ENCODE measurements around the gene NFKBIE. TPM values are rescaled to one million over a fixed set of nuclear protein-coding genes. Genes with fewer than 3 reads are reported as not detected.

The NFKBIE gene
- total RNA-seq, 1 experiment from 2014 or later = 7.6 TPM

DNA sequence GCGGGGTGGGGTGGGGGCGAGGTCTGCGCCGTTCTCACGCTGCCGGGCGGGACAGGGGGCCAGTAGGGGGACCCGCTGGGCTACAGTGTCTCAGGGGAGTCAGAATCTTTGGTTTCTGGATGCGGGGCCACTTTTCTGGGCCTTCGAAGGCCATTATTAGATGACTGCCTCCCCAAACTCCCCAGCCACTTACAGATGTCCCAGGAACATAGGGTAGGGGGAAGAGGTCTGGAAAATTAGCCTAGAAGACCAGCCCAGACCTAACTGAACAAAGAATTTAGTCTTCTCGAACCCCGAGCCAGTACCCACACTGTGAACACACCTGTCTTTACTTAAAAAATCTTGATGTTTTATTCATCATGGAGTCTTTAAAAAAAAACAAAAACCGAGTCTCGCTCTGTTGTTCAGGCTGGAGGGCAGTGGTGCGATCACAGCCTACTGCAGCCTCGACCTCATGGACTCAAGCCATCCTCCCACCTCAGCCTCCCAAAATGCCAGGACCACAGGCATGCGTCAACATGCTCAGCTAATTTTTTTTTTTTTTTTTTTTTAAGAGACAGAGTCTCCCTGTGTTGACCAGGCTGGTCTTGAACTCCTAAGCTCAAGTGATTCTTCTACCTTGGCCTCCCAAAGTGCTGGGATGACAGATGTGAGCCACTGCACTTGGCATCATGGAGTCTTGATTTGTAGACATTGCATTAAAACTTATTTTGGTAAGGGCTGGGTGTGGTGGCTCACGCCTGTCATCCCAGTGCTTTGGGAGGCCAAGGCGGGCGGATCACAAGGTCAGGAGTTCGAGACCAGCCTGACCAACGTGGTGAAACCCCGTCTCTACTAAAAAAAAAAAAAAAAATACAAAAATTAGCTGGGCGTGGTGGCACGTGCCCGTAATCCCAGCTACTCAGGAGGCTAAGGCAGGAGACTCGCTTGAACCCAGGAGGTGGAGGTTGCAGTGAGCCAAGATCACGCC lies 45.3 kb downstream of the NFKBIE start:
- ChIA-PET POLR2A (interaction anchor here (0.7 to 4.5 kb wide), 3 partner anchors 17 to 1905 kb away, joined by 3 to 22 read pairs (median 3); partner anchors contain the start of gene HSP90AB1), RAD21 (ENCODE audit: low non-redundant PET in 1 of 2, low total read pairs in 2 of 2, uncharacterized antibody in 2 of 2, unreplicated experiment in 2 of 2) (no interaction called here), CTCF (interaction anchor here (0.6 to 2.7 kb wide), 2 partner anchors 18 to 95 kb away, joined by 3 to 8 read pairs; no protein-coding TSS in a partner anchor)
- Histone ChIP-seq H3K36me3 (ENCODE audit: control insufficient read depth in 1 of 2, insufficient read depth in 2 of 2, low read length in 2 of 2) (no peaks in the 10 kb centered on the region), H3K4me3 (replicated peaks in 1 of 2; ENCODE audit: low read depth in 1 of 2, low read length in 2 of 2) (peak overlapping the region; percentile 48 to 62), H3K9me3 (ENCODE audit: control insufficient read depth in 1 of 2, insufficient read depth in 1 of 2, low read depth in 1 of 2, low read length in 2 of 2) (no peaks in the 10 kb centered on the region), H2AFZ (ENCODE audit: low read depth, low read length, poor library complexity, severe bottlenecking) (peak overlapping the region; percentile 54), H4K20me1 (ENCODE audit: insufficient read depth) (no peaks in the 10 kb centered on the region), H3K27me3 (ENCODE audit: insufficient read depth, low read length) (no peaks in the 10 kb centered on the region), H3K4me2 (ENCODE audit: low read length) (peak overlapping the region; percentile 97), H3K9me2 (ENCODE audit: insufficient read depth) (no peaks in the 10 kb centered on the region), H3K9ac (ENCODE audit: low read length) (peak overlapping the region; percentile 38), H3K4me1 (ENCODE audit: control insufficient read depth in 1 of 2, insufficient read depth in 2 of 2, low read length in 2 of 2) (peaks cover 42 to 60% of the 10 kb centered on the region in 2 experiments), H3K27ac (ENCODE audit: low read depth, low read length) (no peak overlapping the region), H3K79me2 (ENCODE audit: insufficient read depth, low read length) (peaks cover 16% of the 10 kb centered on the region)
- DNase-seq (ENCODE audit: low read depth, low spot score) = no peak
- TF ChIP-seq SRF (IDR thresholded peaks at IDR 0.05; ENCODE audit: low read depth) = no peak
- TF ChIP-seq POLR2AphosphoS5 (IDR thresholded peaks at IDR 0.05; ENCODE audit: low read depth, low read length) = no peak
- no peak for TF ChIP-seq EGR1 (IDR thresholded peaks at IDR 0.05; ENCODE audit: low read depth)
- TF ChIP-seq EZH2 (IDR thresholded peaks at IDR 0.05) = no peak
- TF ChIP-seq EZH2phosphoT487 (IDR thresholded peaks at IDR 0.05; ENCODE audit: borderline replicate concordance) = no peak
- TF ChIP-seq, protein P1, sequence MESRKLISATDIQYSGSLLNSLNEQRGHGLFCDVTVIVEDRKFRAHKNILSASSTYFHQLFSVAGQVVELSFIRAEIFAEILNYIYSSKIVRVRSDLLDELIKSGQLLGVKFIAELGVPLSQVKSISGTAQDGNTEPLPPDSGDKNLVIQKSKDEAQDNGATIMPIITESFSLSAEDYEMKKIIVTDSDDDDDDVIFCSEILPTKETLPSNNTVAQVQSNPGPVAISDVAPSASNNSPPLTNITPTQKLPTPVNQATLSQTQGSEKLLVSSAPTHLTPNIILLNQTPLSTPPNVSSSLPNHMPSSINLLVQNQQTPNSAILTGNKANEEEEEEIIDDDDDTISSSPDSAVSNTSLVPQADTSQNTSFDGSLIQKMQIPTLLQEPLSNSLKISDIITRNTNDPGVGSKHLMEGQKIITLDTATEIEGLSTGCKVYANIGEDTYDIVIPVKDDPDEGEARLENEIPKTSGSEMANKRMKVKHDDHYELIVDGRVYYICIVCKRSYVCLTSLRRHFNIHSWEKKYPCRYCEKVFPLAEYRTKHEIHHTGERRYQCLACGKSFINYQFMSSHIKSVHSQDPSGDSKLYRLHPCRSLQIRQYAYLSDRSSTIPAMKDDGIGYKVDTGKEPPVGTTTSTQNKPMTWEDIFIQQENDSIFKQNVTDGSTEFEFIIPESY (IDR thresholded peaks at IDR 0.05; ENCODE audit: extremely low read depth, insufficient replicate concordance, low read length) = no peak
- TF ChIP-seq ZNF274 (IDR thresholded peaks at IDR 0.05; ENCODE audit: low read depth, low read length) = no peak
- TF ChIP-seq, protein P2, sequence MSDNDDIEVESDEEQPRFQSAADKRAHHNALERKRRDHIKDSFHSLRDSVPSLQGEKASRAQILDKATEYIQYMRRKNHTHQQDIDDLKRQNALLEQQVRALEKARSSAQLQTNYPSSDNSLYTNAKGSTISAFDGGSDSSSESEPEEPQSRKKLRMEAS (IDR thresholded peaks at IDR 0.05) = no peak
- TF ChIP-seq, protein P3, sequence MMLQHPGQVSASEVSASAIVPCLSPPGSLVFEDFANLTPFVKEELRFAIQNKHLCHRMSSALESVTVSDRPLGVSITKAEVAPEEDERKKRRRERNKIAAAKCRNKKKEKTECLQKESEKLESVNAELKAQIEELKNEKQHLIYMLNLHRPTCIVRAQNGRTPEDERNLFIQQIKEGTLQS (IDR thresholded peaks at IDR 0.05) = no peak
- no peak for TF ChIP-seq FOSL1 (IDR thresholded peaks at IDR 0.05; ENCODE audit: low read depth)
- TF ChIP-seq, protein P4, sequence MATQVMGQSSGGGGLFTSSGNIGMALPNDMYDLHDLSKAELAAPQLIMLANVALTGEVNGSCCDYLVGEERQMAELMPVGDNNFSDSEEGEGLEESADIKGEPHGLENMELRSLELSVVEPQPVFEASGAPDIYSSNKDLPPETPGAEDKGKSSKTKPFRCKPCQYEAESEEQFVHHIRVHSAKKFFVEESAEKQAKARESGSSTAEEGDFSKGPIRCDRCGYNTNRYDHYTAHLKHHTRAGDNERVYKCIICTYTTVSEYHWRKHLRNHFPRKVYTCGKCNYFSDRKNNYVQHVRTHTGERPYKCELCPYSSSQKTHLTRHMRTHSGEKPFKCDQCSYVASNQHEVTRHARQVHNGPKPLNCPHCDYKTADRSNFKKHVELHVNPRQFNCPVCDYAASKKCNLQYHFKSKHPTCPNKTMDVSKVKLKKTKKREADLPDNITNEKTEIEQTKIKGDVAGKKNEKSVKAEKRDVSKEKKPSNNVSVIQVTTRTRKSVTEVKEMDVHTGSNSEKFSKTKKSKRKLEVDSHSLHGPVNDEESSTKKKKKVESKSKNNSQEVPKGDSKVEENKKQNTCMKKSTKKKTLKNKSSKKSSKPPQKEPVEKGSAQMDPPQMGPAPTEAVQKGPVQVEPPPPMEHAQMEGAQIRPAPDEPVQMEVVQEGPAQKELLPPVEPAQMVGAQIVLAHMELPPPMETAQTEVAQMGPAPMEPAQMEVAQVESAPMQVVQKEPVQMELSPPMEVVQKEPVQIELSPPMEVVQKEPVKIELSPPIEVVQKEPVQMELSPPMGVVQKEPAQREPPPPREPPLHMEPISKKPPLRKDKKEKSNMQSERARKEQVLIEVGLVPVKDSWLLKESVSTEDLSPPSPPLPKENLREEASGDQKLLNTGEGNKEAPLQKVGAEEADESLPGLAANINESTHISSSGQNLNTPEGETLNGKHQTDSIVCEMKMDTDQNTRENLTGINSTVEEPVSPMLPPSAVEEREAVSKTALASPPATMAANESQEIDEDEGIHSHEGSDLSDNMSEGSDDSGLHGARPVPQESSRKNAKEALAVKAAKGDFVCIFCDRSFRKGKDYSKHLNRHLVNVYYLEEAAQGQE (IDR thresholded peaks at IDR 0.05; ENCODE audit: low read depth) = no peak
- no peak for TF ChIP-seq SP1 (IDR thresholded peaks at IDR 0.05; ENCODE audit: low read depth)
- TF ChIP-seq JUND (IDR thresholded peaks at IDR 0.05) = no peak
- no peak for TF ChIP-seq RAD21 (IDR thresholded peaks at IDR 0.05; ENCODE audit: low read depth)
- no peak for TF ChIP-seq ELF1 (IDR thresholded peaks at IDR 0.05; ENCODE audit: borderline replicate concordance, low read depth)
- TF ChIP-seq SIN3A (IDR thresholded peaks at IDR 0.05; ENCODE audit: low read depth) = no peak
- TF ChIP-seq YY1 (IDR thresholded peaks at IDR 0.05; ENCODE audit: extremely low read depth, insufficient replicate concordance, low read depth, low read length) = no peak
- TF ChIP-seq, protein P5, sequence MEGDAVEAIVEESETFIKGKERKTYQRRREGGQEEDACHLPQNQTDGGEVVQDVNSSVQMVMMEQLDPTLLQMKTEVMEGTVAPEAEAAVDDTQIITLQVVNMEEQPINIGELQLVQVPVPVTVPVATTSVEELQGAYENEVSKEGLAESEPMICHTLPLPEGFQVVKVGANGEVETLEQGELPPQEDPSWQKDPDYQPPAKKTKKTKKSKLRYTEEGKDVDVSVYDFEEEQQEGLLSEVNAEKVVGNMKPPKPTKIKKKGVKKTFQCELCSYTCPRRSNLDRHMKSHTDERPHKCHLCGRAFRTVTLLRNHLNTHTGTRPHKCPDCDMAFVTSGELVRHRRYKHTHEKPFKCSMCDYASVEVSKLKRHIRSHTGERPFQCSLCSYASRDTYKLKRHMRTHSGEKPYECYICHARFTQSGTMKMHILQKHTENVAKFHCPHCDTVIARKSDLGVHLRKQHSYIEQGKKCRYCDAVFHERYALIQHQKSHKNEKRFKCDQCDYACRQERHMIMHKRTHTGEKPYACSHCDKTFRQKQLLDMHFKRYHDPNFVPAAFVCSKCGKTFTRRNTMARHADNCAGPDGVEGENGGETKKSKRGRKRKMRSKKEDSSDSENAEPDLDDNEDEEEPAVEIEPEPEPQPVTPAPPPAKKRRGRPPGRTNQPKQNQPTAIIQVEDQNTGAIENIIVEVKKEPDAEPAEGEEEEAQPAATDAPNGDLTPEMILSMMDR (IDR thresholded peaks at IDR 0.05 in 2 of 3, conservative IDR thresholded peaks at IDR 0.05 in 1 of 3; ENCODE audit: borderline replicate concordance in 1 of 3, insufficient read depth in 1 of 3, low read depth in 2 of 3, low read length in 2 of 3) = no peak
- TSS peak; percentile 41 for BruUV-seq (replicated peaks)
- peak; percentile 21 for ATAC-seq
- intact Hi-C loops (cut with micrococcal nuclease) = no loop called here

All from HCT116 (cell line).